ENCODE results near the gene DBR1. TPM values are rescaled to one million over a fixed set of nuclear protein-coding genes. Genes with fewer than 3 reads are reported as not detected.

DBR1 gene
- total and polyA plus RNA-seq, 2 of the 13 experiments (the other 11 are each of a cell fraction or from before 2014, with no cell fraction given) = 6.4 to 16.7 TPM

- in situ Hi-C loops (cut with HindIII; ENCODE audit: extremely low pct_ligation_motif_present, low pct_unique_long_range_greater_than_20kb) = no loop called here
- CTCF ChIA-PET (ENCODE audit: low intra/inter-chr PET ratio, low total read pairs) = no interaction called here
These were observed 44.5 kb upstream of the DBR1 start for GRCh38 chr3:138219255-138219654.

More at GRCh38 chr3:138219255-138219654, 44.5 kb upstream of the DBR1 start:
- no peaks in the 10 kb centered on the region; the same call in 1 of the 2 replicates for H4K20me1 ChIP-seq (ENCODE audit: insufficient read depth, low read length)
- TF ChIP-seq POLR2G (IDR thresholded peaks at IDR 0.05; ENCODE audit: low read depth, low read length) (no peak), ZNF292 (CRISPR knock-in tag; IDR thresholded peaks at IDR 0.05; ENCODE audit: borderline replicate concordance, low read depth) (no peak), ZFX (CRISPR knock-in tag; IDR thresholded peaks at IDR 0.05; ENCODE audit: low read depth) (no peak), HNRNPL (IDR thresholded peaks at IDR 0.05; ENCODE audit: low read depth, low read length) (no peak), NAIF1 (CRISPR knock-in tag; IDR thresholded peaks at IDR 0.05; ENCODE audit: borderline replicate concordance) (no peak), SNAPC2 (CRISPR knock-in tag; IDR thresholded peaks at IDR 0.05) (no peak), ZNF639 (CRISPR knock-in tag; conservative IDR thresholded peaks at IDR 0.05) (no peak), NFYB (CRISPR knock-in tag; IDR thresholded peaks at IDR 0.05) (no peak), TRIM22 (IDR thresholded peaks at IDR 0.05) (no peak), TBL1XR1 (IDR thresholded peaks at IDR 0.05; ENCODE audit: borderline replicate concordance, low read length, partially characterized antibody) (no peak), JARID2 (CRISPR knock-in tag; IDR thresholded peaks at IDR 0.05; ENCODE audit: insufficient replicate concordance) (no peak), ATF1 (CRISPR knock-in tag; IDR thresholded peaks at IDR 0.05) (no peak), KDM2A (CRISPR knock-in tag; IDR thresholded peaks at IDR 0.05; ENCODE audit: borderline replicate concordance, low read depth) (no peak), REST (IDR thresholded peaks at IDR 0.05; ENCODE audit: borderline replicate concordance in 1 of 2, low read depth in 1 of 2, low read length in 2 of 2) (no peak)
- WGBS (ENCODE audit: low lambda C conversion rate) = 96% methylated on average over 1 of the region's 1 CpG
- peaks cover 23% of the 10 kb centered on the region for H3K79me2 ChIP-seq (ENCODE audit: insufficient read depth, low read length)
- ATAC-seq (no peak), DNase-seq (ENCODE audit: low spot score) (no peak), FAIRE-seq (no peak)
- H3K36me3 ChIP-seq (replicated peaks in 1 of 2; ENCODE audit: control insufficient read depth in 1 of 2, insufficient read depth in 2 of 2, low read length in 2 of 2) = peaks cover 5 to 14% of the 10 kb centered on the region in 2 experiments; a peak in 4 of 5 replicates
- H3K4me2 ChIP-seq (ENCODE audit: low read depth, low read length) = no peak overlapping the region
- no TSS peak for BruUV-seq (replicated peaks)
- no peaks in the 10 kb centered on the region for H3K27me3 ChIP-seq (ENCODE audit: control insufficient read depth in 1 of 2, insufficient read depth in 2 of 2, low read length in 2 of 2)
- no peak overlapping the region for H2AFZ ChIP-seq (ENCODE audit: low read length)
- no peaks in the 10 kb centered on the region for H3K9me3 ChIP-seq (ENCODE audit: low read length)
- POLR2A ChIA-PET = no interaction called here
- peaks cover 16% of the 10 kb centered on the region for H3K4me1 ChIP-seq (ENCODE audit: insufficient read depth, low read length)
- intact Hi-C loops (cut with micrococcal nuclease; ENCODE audit: unreplicated experiment) = no loop called here
- no peak overlapping the region for H3K9ac ChIP-seq (ENCODE audit: insufficient read depth, low read depth, low read length)
- H3K4me3 ChIP-seq (replicated peaks in 1 of 3; ENCODE audit: insufficient read depth in 1 of 3, low read depth in 2 of 3, low read length in 3 of 3) = no peak overlapping the region
- H3K27ac ChIP-seq (ENCODE audit: extremely low read length, insufficient read depth, low read length) = no peak overlapping the region
